Measurements from ENCODE around the gene FRAS1.
"Not testable (repeated sequence)": the region's sequence is repeated elsewhere in the genome, so short reads cannot be mapped to it uniquely, and the experiment has no call there.

Gene FRAS1

DNA sequence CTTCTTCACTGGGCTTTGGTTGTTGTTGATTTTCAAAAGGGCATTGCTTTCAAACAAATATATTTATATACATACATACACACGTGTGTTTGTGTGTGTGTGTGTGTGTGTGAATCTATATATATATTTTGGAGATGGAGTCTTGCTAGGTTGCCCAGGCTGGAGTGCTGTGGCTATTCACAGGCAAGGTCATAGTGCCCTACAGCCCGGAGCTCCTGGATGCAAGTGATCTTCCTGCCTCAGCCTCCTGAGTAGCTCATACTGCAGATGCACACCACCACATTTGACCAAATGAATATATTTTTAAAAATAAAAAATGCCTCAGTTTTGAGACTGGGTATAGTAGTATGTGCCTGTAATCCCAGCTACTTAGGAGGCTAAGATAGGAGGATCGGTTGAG, 34.4 kb downstream of the FRAS1 start:
- no peak for DNase-seq (ENCODE audit: insufficient read length, low spot score)
- no peak for TF ChIP-seq POU2F2 (IDR thresholded peaks at IDR 0.05; ENCODE audit: low read depth, low read length)
- TF ChIP-seq POLR2AphosphoS5 (IDR thresholded peaks at IDR 0.05; ENCODE audit: low read depth, low read length): no peak
- no peak for TF ChIP-seq POLR2A (IDR thresholded peaks at IDR 0.05; ENCODE audit: low read depth, low read length)
- TF ChIP-seq TAF1 (IDR thresholded peaks at IDR 0.05; ENCODE audit: low read depth, low read length): no peak
- TF ChIP-seq SPI1 (IDR thresholded peaks at IDR 0.05; ENCODE audit: low read depth, low read length): no peak
- TF ChIP-seq PAX5 (IDR thresholded peaks at IDR 0.05; ENCODE audit: insufficient read depth, low read length, severe bottlenecking): no peak
- FAIRE-seq: no peak

DNA sequence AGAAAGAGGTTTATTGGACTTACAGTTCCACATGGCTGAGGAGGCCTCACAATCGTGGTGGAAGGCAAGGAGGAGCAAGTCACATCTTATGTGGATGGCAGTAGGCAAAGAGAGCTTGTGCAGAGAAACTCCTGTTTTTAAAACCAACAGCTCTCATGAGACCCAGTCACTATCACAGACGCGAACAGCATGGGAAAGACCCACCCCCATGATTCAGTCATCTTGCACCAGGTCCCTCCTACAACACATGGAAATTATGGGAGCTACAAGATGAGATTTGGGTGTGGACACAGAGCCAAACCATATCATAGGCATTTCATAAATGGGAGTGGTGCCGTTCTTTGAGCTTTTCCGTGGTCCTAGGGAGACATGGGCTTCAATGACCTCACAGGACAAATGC, 35.2 kb downstream of the FRAS1 start:
- not testable (repeated sequence) for DNase-seq (ENCODE audit: insufficient read length, low spot score); FAIRE-seq

- DNase-seq (ENCODE audit: insufficient read length, low spot score) (no peak), FAIRE-seq (no peak)
- no peak for TF ChIP-seq POLR2AphosphoS5 (IDR thresholded peaks at IDR 0.05; ENCODE audit: low read depth, low read length)
- no peak for TF ChIP-seq POU2F2 (IDR thresholded peaks at IDR 0.05; ENCODE audit: low read depth, low read length)
- TF ChIP-seq POLR2A (IDR thresholded peaks at IDR 0.05; ENCODE audit: low read depth, low read length): no peak
- no peak for TF ChIP-seq TAF1 (IDR thresholded peaks at IDR 0.05; ENCODE audit: low read depth, low read length)
- no peak for TF ChIP-seq SPI1 (IDR thresholded peaks at IDR 0.05; ENCODE audit: low read depth, low read length)
- TF ChIP-seq PAX5 (IDR thresholded peaks at IDR 0.05; ENCODE audit: insufficient read depth, low read length, severe bottlenecking): no peak
These were observed 35.7 kb downstream of the FRAS1 start for GRCh38 chr4:78092850-78093249.

- FAIRE-seq: no peak
These were observed 38.0 kb downstream of the FRAS1 start for GRCh38 chr4:78095081-78095480.

DNA sequence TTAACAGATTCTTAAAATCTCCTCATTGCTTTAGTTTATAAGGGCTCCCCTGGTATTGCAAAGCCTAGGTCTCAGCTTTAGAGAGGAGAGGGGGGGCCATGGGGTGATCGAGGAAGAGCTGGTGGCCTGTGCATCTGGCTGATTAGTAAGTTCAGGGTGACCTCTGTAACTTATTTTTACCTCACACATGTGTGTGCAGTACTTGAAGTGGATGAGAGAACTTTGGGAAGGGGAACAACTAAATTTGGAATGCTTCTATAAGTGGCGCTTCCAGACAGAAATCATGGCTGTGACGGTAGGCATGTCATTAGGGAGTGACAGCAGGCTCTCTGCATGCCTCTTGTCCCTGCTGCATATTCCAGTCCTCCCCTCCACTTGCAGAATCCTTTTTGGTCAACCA, 41.9 kb downstream of the FRAS1 start:
- DNase-seq (ENCODE audit: insufficient read length, low spot score): no peak
- TF ChIP-seq TAF1 (IDR thresholded peaks at IDR 0.05; ENCODE audit: low read depth, low read length): no peak
- no peak for TF ChIP-seq SPI1 (IDR thresholded peaks at IDR 0.05; ENCODE audit: low read depth, low read length)
- TF ChIP-seq POLR2AphosphoS5 (IDR thresholded peaks at IDR 0.05; ENCODE audit: low read depth, low read length): no peak
- TF ChIP-seq PAX5 (IDR thresholded peaks at IDR 0.05; ENCODE audit: insufficient read depth, low read length, severe bottlenecking): no peak
- no peak for TF ChIP-seq POLR2A (IDR thresholded peaks at IDR 0.05; ENCODE audit: low read depth, low read length)
- no peak for TF ChIP-seq POU2F2 (IDR thresholded peaks at IDR 0.05; ENCODE audit: low read depth, low read length)
- FAIRE-seq: no peak

More at GRCh38 chr4:78095081-78095480, 38.0 kb downstream of the FRAS1 start:
- TF ChIP-seq POU2F2 (IDR thresholded peaks at IDR 0.05; ENCODE audit: low read depth, low read length): no peak
- TF ChIP-seq POLR2AphosphoS5 (IDR thresholded peaks at IDR 0.05; ENCODE audit: low read depth, low read length): no peak
- TF ChIP-seq PAX5 (IDR thresholded peaks at IDR 0.05; ENCODE audit: insufficient read depth, low read length, severe bottlenecking): no peak
- TF ChIP-seq TAF1 (IDR thresholded peaks at IDR 0.05; ENCODE audit: low read depth, low read length): no peak
- no peak for TF ChIP-seq SPI1 (IDR thresholded peaks at IDR 0.05; ENCODE audit: low read depth, low read length)
- TF ChIP-seq POLR2A (IDR thresholded peaks at IDR 0.05; ENCODE audit: low read depth, low read length): no peak
- DNase-seq (ENCODE audit: insufficient read length, low spot score): no peak

DNA sequence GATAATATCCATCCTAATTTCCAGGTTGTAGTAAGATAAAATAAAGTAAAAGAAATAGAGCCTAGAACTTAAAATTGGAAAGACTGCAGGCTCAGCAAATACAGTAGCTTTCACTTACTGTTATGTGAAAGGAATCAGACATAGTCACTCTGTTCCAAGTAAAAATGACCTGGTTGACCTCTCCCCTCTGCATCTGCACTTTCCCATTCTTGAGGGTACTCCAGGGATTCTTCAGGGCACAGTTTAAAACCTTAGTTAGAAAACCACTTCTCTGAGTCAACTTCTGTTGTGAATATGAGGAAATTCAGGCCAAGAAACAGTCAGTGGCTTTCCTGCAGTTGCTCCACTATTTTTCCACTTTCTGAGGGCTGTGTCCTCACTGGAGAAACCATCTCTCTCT, 42.9 kb downstream of the FRAS1 start:
- FAIRE-seq (no peak), DNase-seq (ENCODE audit: insufficient read length, low spot score) (no peak)
- no peak for TF ChIP-seq POU2F2 (IDR thresholded peaks at IDR 0.05; ENCODE audit: low read depth, low read length)
- TF ChIP-seq POLR2AphosphoS5 (IDR thresholded peaks at IDR 0.05; ENCODE audit: low read depth, low read length): no peak
- TF ChIP-seq SPI1 (IDR thresholded peaks at IDR 0.05; ENCODE audit: low read depth, low read length): no peak
- no peak for TF ChIP-seq POLR2A (IDR thresholded peaks at IDR 0.05; ENCODE audit: low read depth, low read length)
- no peak for TF ChIP-seq TAF1 (IDR thresholded peaks at IDR 0.05; ENCODE audit: low read depth, low read length)
- TF ChIP-seq PAX5 (IDR thresholded peaks at IDR 0.05; ENCODE audit: insufficient read depth, low read length, severe bottlenecking): no peak

DNA sequence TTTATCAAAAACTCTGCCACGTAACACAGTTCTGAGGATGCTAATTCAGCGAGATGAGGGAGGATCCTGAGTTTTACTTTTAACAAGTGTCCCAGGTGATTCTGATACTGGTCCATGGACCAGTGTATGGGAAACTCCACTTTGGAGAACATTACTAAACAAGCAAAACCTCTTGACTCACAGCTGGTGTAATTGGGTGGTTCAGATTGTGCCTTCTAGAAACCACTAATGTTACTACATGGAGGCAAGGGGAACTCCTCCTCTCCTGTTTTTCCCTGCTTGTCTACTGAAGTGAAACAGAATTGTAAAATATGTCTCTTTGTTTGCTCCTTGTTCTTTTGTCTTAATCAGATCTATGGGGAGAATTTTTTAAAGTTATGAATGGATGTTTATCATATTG, 62.6 kb downstream of the FRAS1 start:
- no peak for FAIRE-seq
- TF ChIP-seq SPI1 (IDR thresholded peaks at IDR 0.05; ENCODE audit: low read depth, low read length): no peak
- no peak for TF ChIP-seq POLR2A (IDR thresholded peaks at IDR 0.05; ENCODE audit: low read depth, low read length)
- no peak for TF ChIP-seq TAF1 (IDR thresholded peaks at IDR 0.05; ENCODE audit: low read depth, low read length)
- no peak for TF ChIP-seq PAX5 (IDR thresholded peaks at IDR 0.05; ENCODE audit: insufficient read depth, low read length, severe bottlenecking)
- TF ChIP-seq POLR2AphosphoS5 (IDR thresholded peaks at IDR 0.05; ENCODE audit: low read depth, low read length): no peak
- no peak for TF ChIP-seq POU2F2 (IDR thresholded peaks at IDR 0.05; ENCODE audit: low read depth, low read length)
- DNase-seq (ENCODE audit: insufficient read length, low spot score): no peak

- FAIRE-seq (no peak), DNase-seq (ENCODE audit: insufficient read length, low spot score) (no peak)
- no peak for TF ChIP-seq SPI1 (IDR thresholded peaks at IDR 0.05; ENCODE audit: low read depth, low read length)
- no peak for TF ChIP-seq POLR2A (IDR thresholded peaks at IDR 0.05; ENCODE audit: low read depth, low read length)
- TF ChIP-seq POU2F2 (IDR thresholded peaks at IDR 0.05; ENCODE audit: low read depth, low read length): no peak
- TF ChIP-seq POLR2AphosphoS5 (IDR thresholded peaks at IDR 0.05; ENCODE audit: low read depth, low read length): no peak
- TF ChIP-seq TAF1 (IDR thresholded peaks at IDR 0.05; ENCODE audit: low read depth, low read length): no peak
- no peak for TF ChIP-seq PAX5 (IDR thresholded peaks at IDR 0.05; ENCODE audit: insufficient read depth, low read length, severe bottlenecking)
These were observed 63.2 kb downstream of the FRAS1 start for GRCh38 chr4:78120144-78120880.

GRCh38 chr4:78121338-78121904, 64.3 kb downstream of the FRAS1 start:
- FAIRE-seq (no peak), DNase-seq (ENCODE audit: insufficient read length, low spot score) (no peak)
- TF ChIP-seq POLR2A (IDR thresholded peaks at IDR 0.05; ENCODE audit: low read depth, low read length) (no peak), POLR2AphosphoS5 (IDR thresholded peaks at IDR 0.05; ENCODE audit: low read depth, low read length) (no peak), POU2F2 (IDR thresholded peaks at IDR 0.05; ENCODE audit: low read depth, low read length) (no peak), PAX5 (IDR thresholded peaks at IDR 0.05; ENCODE audit: insufficient read depth, low read length, severe bottlenecking) (no peak), SPI1 (IDR thresholded peaks at IDR 0.05; ENCODE audit: low read depth, low read length) (no peak), TAF1 (IDR thresholded peaks at IDR 0.05; ENCODE audit: low read depth, low read length) (no peak)

- FAIRE-seq; DNase-seq (ENCODE audit: insufficient read length, low spot score): not testable (repeated sequence)
These were observed 68.8 kb downstream of the FRAS1 start for GRCh38 chr4:78125834-78126331.

Data from GM12891 (cell line).